Medulla oblongata (tissue), 1 donor: ENCODE results near the gene APOBEC3A.
"Not testable (repeated sequence)": the region's sequence is repeated elsewhere in the genome, so short reads cannot be mapped to it uniquely, and the experiment has no call there.

Experiments
- DNase-seq: peaks from one replicate; pipeline ENCODE4 v3.0.0-alpha.2; 2015; ENCODE audit errors: extremely low spot score

Gene APOBEC3A

GRCh38 chr22:38981005-38981991 lies 23.9 kb downstream of the APOBEC3A start:
- peak; percentile 15 for DNase-seq

- DNase-seq: peak; percentile 90
Observed at GRCh38 chr22:38981992-38982927, 24.9 kb downstream of the APOBEC3A start, which contains the start of gene APOBEC3B. Gene APOBEC3B, plus strand, starts transcription at chr22:38982347. Its CDS starts 107 bp downstream, at chr22:38982454.

GRCh38 chr22:38984224-38984623 lies 26.8 kb downstream of the APOBEC3A start:
- DNase-seq: no peak

DNA sequence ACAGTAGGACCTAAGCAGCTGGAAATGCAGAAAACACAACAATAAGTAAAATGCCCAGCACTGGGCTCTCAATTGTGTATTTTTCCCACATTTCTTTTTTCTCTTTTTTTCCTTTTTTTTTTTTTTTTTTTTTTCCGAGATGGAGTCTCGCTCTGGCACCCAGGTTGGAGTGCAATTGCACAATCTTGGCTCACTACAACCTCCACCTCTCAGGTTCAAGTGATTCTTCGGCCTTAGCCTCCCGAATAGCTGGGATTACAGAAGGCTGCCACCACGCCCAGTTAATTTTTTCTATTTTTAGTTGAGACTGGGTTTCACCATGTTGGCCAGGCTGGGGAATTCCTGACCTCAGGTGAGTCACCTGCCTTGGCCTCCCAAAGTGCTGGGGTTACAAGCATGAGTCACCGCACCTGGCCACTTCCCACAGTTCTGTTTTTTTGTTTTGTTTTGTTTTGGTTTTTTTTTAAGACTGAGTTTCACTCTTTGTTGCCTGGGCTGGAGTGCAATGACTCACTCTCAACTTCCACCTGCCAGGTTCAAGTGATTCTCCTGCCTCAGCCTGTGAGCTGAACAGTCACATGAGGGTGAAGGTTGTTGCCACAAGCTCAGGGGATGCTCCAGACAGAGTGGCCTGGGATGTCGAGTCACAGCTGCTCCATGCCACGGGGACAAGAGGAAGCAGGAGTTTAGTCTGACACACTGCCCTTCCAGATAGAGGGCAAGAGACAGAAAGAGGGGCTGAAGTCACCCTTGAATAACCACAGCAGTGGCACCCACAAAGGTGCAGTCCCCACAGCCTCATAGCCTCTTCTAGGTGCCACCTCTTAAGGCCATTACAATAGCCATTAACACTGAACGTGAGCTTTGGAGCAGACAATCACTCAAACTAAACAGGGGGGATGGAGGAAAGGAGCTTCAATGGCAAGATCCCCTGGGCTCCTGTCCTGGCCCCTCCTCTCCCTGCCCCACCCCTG lies 27.7 kb downstream of the APOBEC3A start:
- DNase-seq: not testable (repeated sequence)

DNA sequence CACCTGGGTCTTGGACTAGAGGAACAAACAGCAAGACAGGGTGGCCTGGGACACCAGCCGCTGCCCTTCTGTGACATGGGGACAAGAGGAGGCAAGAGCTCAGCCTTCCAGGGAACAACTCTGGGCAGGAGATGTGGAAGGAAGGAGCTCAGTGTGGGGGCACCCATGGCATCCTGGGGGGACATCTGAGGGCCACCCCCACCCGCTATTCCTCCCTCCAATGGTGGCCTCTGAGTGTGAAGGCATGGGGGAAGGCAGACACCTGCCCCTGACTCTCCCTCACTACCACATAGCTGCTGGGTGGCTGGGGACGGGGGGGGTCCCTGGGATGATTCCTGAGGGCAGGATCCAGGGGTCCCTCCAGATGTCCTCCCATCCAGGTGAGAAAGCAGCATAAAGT lies 29.2 kb downstream of the APOBEC3A start:
- no peak for DNase-seq

- DNase-seq: no peak
Observed at GRCh38 chr22:38987171-38987895, 29.9 kb downstream of the APOBEC3A start.

GRCh38 chr22:38989466-38989865 lies 32.1 kb downstream of the APOBEC3A start:
- DNase-seq: no peak

- not testable (repeated sequence) for DNase-seq
Observed at GRCh38 chr22:38992871-38993371, 35.5 kb downstream of the APOBEC3A start.

DNA sequence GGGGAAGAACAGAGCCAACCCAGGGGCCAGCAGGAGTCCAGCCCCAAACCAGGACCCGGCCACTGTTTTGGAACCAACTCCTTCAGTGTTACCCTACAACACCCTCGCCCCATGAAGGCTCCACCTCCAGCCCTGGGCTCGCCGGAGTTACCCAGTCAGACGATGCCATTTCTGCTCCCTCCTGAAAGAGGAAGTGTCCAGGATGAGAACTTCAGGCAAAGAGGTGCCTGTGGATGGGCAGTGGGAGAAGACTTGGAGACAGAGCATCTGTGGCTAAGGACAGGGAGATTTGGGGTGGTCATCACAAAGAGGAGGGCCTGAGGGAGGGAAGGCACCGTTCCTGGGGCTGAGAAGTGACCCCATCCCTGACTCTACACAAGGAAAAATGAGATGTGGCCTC lies 38.7 kb downstream of the APOBEC3A start:
- no peak for DNase-seq

DNA sequence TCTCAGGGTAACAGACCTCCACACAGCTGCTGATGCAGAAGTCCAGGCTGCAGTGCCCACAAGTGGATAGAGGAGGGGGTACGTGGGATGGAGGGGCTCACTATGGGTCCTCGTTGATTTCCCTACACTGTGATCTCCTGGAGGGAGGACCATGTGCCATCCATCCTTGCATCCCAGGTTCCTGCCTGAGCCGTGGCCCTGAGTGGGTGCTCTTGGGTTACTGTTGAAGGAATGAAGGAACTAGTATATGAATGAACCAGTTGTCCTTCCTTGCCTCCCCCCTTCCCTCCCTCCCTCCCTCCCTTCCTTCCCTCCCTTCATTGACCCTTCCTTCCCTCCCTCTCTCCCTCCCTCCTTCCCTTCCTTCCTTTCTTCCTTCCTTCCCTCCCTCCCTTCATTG lies 40.1 kb downstream of the APOBEC3A start:
- no peak for DNase-seq

DNA sequence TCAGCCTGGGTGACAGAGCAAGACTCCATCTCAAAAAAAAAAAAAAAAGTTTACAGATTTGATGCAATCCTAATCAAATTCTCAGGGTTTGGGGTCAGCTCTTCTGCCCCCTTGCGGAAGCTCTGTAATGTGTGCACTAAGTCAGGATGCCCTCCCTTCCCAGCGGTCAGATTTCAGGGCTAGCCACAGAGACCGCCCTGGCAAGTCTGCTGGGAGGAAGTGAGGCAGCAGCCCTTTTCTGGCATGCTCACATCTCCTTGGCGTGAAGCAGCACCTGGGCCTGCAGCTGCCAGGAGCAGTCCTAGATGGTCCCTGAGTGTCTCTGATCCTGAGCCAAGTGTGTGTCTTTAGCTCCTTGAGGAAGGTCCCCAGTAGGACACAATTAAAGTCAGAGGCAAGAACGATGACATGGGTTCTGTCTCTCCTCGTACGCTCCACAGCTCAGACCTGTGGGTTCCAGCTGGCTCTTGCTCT lies 45.8 kb downstream of the APOBEC3A start:
- DNase-seq: peak; percentile 83

DNA sequence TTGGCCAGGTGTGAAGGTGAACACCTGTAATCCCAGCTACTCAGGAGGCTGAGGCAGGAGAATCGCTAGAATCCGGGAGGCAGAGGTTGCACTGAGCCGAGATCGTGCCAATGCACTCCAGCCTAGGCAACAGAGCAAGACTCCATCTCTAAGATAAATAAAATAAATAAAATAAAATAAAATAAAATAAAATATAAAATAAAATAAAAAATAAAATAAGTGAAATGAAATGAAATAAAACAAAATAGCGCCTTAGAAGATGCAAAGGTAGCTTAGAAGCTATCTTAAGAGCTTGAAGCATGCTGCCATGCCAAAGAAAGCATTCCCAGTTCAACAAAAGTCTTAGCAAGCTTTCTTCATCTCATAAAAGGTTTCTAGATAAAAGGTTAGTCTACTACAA lies 49.8 kb downstream of the APOBEC3A start:
- no peak for DNase-seq

DNA sequence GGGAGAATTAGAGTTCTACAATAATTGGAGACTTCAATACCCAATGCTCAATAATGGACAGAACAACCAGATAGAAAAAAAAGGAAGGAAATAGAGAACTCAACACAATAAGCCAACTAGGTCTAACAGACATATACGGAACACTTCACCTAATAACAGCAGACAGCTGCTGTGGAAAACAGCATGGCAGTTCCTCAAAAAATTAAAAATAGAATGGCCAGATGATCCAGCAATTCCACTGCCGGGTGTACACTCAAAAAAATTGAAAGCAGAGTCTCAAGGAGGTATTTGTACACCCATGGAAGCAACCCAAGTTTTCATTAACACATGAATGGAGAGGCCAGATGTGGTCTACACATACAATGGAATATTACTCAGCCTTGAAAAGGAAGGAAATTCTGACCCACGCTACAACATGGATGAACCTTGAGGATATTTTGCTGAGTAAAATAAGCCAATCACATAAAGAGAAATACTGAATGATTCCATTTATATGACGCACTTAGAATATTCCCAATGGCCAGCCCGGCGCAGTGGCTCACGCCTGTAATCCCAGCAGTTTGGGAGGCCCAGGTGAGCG lies 51.0 kb downstream of the APOBEC3A start:
- not testable (repeated sequence) for DNase-seq

GRCh38 chr22:39010946-39011345 lies 53.5 kb downstream of the APOBEC3A start:
- DNase-seq: no peak
